ENCODE data around the gene TSPYL4.
A peak's percentile ranks its signal among the peaks of the same experiment; 100 is the strongest.

Gene TSPYL4

DNA sequence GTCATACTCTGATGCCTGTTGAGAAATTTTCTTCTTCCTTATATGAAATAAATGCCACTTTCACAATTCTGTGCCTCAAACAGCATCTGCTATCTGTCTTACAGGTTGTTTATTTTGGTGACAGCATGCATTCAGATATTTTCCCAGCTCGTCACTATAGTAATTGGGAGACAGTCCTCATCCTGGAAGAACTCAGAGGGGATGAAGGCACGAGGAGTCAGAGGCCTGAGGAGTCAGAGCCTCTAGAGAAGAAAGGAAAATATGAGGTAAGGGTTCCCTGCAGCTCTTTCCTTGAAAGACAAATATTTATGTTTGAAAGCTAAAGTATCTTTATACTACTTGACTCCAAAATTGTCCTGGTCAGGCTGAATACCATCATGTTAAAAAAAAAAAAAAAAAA, 15.8 kb downstream of the TSPYL4 start:
- Mint-ChIP-seq H3K9me3 (no peaks in the 10 kb centered on the region), H3K27ac (no peak overlapping the region), H3K4me1 (no peaks in the 10 kb centered on the region), H3K27me3 (ENCODE audit: low read depth, poor library complexity) (no peaks in the 10 kb centered on the region), H3K4me3 (no peak overlapping the region), H3K36me3 (ENCODE audit: low read depth) (peaks cover 16% of the 10 kb centered on the region)
- DNase-seq, result no peak
- TF ChIP-seq, protein P1, sequence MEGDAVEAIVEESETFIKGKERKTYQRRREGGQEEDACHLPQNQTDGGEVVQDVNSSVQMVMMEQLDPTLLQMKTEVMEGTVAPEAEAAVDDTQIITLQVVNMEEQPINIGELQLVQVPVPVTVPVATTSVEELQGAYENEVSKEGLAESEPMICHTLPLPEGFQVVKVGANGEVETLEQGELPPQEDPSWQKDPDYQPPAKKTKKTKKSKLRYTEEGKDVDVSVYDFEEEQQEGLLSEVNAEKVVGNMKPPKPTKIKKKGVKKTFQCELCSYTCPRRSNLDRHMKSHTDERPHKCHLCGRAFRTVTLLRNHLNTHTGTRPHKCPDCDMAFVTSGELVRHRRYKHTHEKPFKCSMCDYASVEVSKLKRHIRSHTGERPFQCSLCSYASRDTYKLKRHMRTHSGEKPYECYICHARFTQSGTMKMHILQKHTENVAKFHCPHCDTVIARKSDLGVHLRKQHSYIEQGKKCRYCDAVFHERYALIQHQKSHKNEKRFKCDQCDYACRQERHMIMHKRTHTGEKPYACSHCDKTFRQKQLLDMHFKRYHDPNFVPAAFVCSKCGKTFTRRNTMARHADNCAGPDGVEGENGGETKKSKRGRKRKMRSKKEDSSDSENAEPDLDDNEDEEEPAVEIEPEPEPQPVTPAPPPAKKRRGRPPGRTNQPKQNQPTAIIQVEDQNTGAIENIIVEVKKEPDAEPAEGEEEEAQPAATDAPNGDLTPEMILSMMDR (IDR thresholded peaks at IDR 0.05), result no peak

DNA sequence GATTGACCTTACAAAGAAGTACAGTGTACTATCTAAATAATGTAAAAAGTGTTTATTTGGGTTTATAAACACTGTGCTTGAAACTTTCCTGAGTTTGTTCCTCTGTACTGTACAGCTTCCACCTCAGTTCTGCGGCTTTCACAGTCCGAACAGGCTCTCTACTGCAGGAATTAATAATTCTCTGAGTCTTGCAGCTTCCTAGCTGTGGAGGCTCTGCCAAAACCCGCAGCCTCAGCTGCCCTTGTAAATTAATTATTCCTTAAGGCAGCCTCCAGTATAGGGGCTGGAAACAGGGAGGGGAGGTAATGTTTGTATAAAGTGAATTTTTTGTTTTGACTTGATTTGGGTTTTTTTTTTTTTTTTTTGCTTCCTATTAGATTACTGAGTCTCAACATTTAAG, 19.2 kb downstream of the TSPYL4 start:
- no peaks in the 10 kb centered on the region for H3K9me3 Mint-ChIP-seq
- H3K27ac Mint-ChIP-seq, result no peak overlapping the region
- H3K4me3 Mint-ChIP-seq, result no peak overlapping the region
- H3K27me3 Mint-ChIP-seq (ENCODE audit: low read depth, poor library complexity), result no peaks in the 10 kb centered on the region
- peaks cover 3% of the 10 kb centered on the region for H3K36me3 Mint-ChIP-seq (ENCODE audit: low read depth)
- no peaks in the 10 kb centered on the region for H3K4me1 Mint-ChIP-seq
- no peak for DNase-seq
- TF ChIP-seq, protein P1 (IDR thresholded peaks at IDR 0.05), result no peak

DNA sequence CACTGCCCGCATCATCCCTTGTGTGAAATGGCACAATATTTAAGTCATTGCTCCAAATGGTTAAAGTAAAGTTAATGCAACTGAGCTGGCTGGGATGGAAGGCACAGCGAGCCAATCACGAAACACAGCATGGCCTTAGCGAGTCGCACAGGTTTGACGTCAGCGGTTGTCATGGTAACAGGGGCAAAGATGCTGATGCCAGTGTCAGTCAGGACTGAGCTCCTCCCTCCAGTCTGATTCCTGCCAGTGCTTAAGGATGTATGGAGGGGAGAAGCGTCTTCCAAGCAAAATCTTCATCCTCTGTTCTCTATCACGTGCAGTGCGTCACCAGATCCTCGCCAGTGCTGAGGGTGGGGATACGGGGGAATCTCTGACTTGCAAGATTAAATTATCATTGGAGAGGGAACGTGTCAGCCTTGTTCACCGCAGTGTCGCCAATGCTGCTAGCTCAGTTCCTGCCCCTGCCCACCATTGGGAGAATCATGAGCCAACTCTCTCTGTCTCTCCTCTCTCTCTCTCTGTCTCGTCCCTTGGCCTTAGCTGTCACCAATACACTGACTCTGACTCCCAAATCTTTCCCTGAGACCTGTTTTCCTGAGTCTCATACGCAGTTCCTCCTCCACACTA, 24.5 kb downstream of the TSPYL4 start:
- peak overlapping the region; percentile 61 for H3K4me3 Mint-ChIP-seq
- DNase-seq, result peak; percentile 75
- H3K27me3 Mint-ChIP-seq (ENCODE audit: low read depth, poor library complexity), result no peaks in the 10 kb centered on the region

DNA sequence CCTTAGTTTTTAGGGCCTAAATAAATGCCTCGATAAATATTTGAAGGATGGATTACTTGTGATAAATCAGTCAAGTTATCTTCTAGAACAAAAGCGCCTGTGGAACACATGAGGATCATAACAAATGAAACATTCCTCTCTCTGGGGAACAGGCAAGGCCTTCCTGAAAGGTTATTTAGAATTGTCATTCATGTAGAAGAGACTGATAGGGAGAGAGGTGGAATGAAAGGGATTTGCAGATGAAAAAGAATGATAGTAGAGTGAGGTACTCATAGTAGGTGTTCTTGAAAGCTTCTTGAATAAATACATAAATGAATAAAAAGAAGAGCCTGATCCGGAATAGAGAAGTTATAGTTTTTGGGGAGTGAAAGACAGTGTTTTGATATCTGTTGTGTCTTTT, 30.5 kb downstream of the TSPYL4 start:
- Mint-ChIP-seq H3K27ac (no peak overlapping the region), H3K4me1 (peaks cover 10% of the 10 kb centered on the region), H3K27me3 (ENCODE audit: low read depth, poor library complexity) (no peaks in the 10 kb centered on the region), H3K4me3 (no peak overlapping the region), H3K36me3 (ENCODE audit: low read depth) (peaks cover 5% of the 10 kb centered on the region), H3K9me3 (no peaks in the 10 kb centered on the region)
- no peak for DNase-seq
- TF ChIP-seq, protein P1 (IDR thresholded peaks at IDR 0.05), result no peak

More for the DNA sequence above, 24.5 kb downstream of the TSPYL4 start:
- H3K27ac Mint-ChIP-seq, result no peak overlapping the region
- no peaks in the 10 kb centered on the region for H3K9me3 Mint-ChIP-seq
- H3K36me3 Mint-ChIP-seq (ENCODE audit: low read depth), result peaks cover 9% of the 10 kb centered on the region
- TF ChIP-seq, protein P1 (IDR thresholded peaks at IDR 0.05), result no peak
- H3K4me1 Mint-ChIP-seq, result peaks cover 7% of the 10 kb centered on the region

DNA sequence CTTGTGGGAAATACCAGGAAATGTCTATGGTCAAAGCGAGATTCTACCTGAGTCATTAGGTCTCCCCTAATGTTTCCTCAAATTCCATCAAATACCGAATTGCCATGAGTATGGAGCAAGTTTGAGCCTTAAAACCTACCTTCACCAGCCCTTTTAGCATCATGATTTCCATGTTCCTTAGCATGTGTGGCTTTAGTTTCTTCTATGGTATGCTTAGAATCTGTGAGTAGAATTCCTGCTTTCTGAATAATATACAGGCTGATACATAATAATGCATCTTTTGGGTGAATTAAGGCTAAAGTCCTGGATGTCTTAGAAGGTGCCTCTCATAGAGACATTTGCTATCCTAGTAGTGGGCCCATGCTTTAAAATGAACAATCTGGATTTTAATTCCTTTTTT, 32.0 kb downstream of the TSPYL4 start:
- no peak overlapping the region for H3K4me3 Mint-ChIP-seq
- peaks cover 10% of the 10 kb centered on the region for H3K4me1 Mint-ChIP-seq
- H3K36me3 Mint-ChIP-seq (ENCODE audit: low read depth), result peaks cover 5% of the 10 kb centered on the region
- no peak overlapping the region for H3K27ac Mint-ChIP-seq
- H3K9me3 Mint-ChIP-seq, result no peaks in the 10 kb centered on the region
- no peaks in the 10 kb centered on the region for H3K27me3 Mint-ChIP-seq (ENCODE audit: low read depth, poor library complexity)
- TF ChIP-seq, protein P1 (IDR thresholded peaks at IDR 0.05), result no peak
- DNase-seq, result no peak

DNA sequence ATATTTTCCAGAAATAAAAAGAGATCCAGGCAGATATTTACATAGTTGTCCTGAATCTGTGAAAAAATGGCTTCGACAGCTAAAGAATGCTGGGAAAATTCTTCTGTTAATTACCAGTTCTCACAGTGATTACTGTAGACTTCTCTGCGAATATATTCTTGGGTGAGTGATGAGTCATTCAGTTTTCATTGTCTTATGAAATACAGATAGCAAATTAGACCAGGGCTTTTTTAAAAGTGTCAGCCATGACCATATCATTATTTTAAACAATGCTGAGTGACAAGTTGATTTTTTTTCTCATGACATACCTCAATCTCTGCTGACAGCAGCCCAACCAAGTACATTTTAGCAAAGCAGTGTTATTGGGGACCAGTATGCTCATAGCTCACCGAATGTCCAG, 32.8 kb downstream of the TSPYL4 start:
- Mint-ChIP-seq H3K4me1 (peaks cover 10% of the 10 kb centered on the region), H3K9me3 (no peaks in the 10 kb centered on the region), H3K27ac (no peak overlapping the region), H3K36me3 (ENCODE audit: low read depth) (peaks cover 5% of the 10 kb centered on the region), H3K4me3 (no peak overlapping the region), H3K27me3 (ENCODE audit: low read depth, poor library complexity) (no peaks in the 10 kb centered on the region)
- DNase-seq, result no peak
- TF ChIP-seq, protein P1 (IDR thresholded peaks at IDR 0.05), result no peak
